ENCODE results near the gene MTTP.

The MTTP gene

GRCh38 chr4:99593781-99594641, 19.4 kb downstream of the MTTP start:
- no peak for DNase-seq (ENCODE audit: low read depth in 2 of 2)

- DNase-seq (ENCODE audit: low read depth in 2 of 2): no peak
Measured at GRCh38 chr4:99594818-99595217, 20.2 kb downstream of the MTTP start.

- no peak for DNase-seq (ENCODE audit: low read depth in 2 of 2)
Measured at GRCh38 chr4:99606716-99607115, 32.1 kb downstream of the MTTP start.

- DNase-seq (ENCODE audit: low read depth in 2 of 2): no peak
Measured at GRCh38 chr4:99608417-99608816, 33.8 kb downstream of the MTTP start.

GRCh38 chr4:99610605-99611175, 36.1 kb downstream of the MTTP start:
- DNase-seq (ENCODE audit: low read depth in 2 of 2): no peak

- no peak for DNase-seq (ENCODE audit: low read depth in 2 of 2)
Measured at GRCh38 chr4:99612281-99612680, 37.7 kb downstream of the MTTP start.

- no peak for DNase-seq (ENCODE audit: low read depth in 2 of 2)
Measured at GRCh38 chr4:99612704-99613103, 38.1 kb downstream of the MTTP start.

- no peak for DNase-seq (ENCODE audit: low read depth in 2 of 2)
Measured at GRCh38 chr4:99614491-99614890, 39.9 kb downstream of the MTTP start.

GRCh38 chr4:99615170-99615820, 40.7 kb downstream of the MTTP start:
- DNase-seq (ENCODE audit: low read depth in 2 of 2): no peak

GRCh38 chr4:99617374-99617773, 42.8 kb downstream of the MTTP start:
- no peak for DNase-seq (ENCODE audit: low read depth in 2 of 2)

- DNase-seq (ENCODE audit: low read depth in 2 of 2): no peak
Measured at GRCh38 chr4:99622341-99622740, 47.7 kb downstream of the MTTP start.

- DNase-seq (ENCODE audit: low read depth in 2 of 2): no peak
Measured at GRCh38 chr4:99624141-99624719, 49.6 kb downstream of the MTTP start.

GRCh38 chr4:99625369-99625768, 50.7 kb downstream of the MTTP start:
- no peak for DNase-seq (ENCODE audit: low read depth in 2 of 2)

- DNase-seq (ENCODE audit: low read depth in 2 of 2): no peak
Measured at GRCh38 chr4:99628040-99628439, 53.4 kb downstream of the MTTP start.

- DNase-seq (ENCODE audit: low read depth in 2 of 2): no peak
Measured at GRCh38 chr4:99629962-99630554, 55.4 kb downstream of the MTTP start.

GRCh38 chr4:99630857-99631360, 56.3 kb downstream of the MTTP start:
- DNase-seq (ENCODE audit: low read depth in 2 of 2): no peak

- DNase-seq (ENCODE audit: low read depth in 2 of 2): no peak
Measured at GRCh38 chr4:99633772-99634171, 59.1 kb downstream of the MTTP start.

GRCh38 chr4:99634742-99635360, 60.2 kb downstream of the MTTP start:
- DNase-seq (ENCODE audit: low read depth in 2 of 2): no peak

- no peak for DNase-seq (ENCODE audit: low read depth in 2 of 2)
Measured at GRCh38 chr4:99635601-99636000, 61.0 kb downstream of the MTTP start.

- no peak for DNase-seq (ENCODE audit: low read depth in 2 of 2)
Measured at GRCh38 chr4:99636422-99636821, 61.8 kb downstream of the MTTP start.

GRCh38 chr4:99637174-99637573, 62.5 kb downstream of the MTTP start:
- no peak for DNase-seq (ENCODE audit: low read depth in 2 of 2)

GRCh38 chr4:99640676-99641075, 66.1 kb downstream of the MTTP start:
- no peak for DNase-seq (ENCODE audit: low read depth in 2 of 2)

All from activated CD8-positive, alpha-beta memory T cell treated with anti-CD3 and anti-CD28 coated beads for 4 hours (primary cell).